22Rv1 (cell line): Measurements from ENCODE around the gene AHCYL2.

Source experiments
- H3K27ac ChIP-seq: fragments of 450-650 bp; 2 replicates; pipeline ENCODE4 v1.5.1; 2017
- CTCF ChIP-seq: fragments of 450-650 bp; IDR thresholded peaks from 2 replicates; pipeline ENCODE4 v1.5.1; 2017; ENCODE audit warnings: mild to moderate bottlenecking
- ZFX ChIP-seq: fragments of 450-650 bp; IDR thresholded peaks from 2 replicates; pipeline ENCODE4 v1.6.1; 2017; ENCODE audit warnings: antibody characterized with exemption, borderline replicate concordance

AHCYL2 gene

GRCh38 chr7:129390314-129390713 is 165.5 kb downstream of the AHCYL2 start:
- H3K27ac ChIP-seq, result no peak overlapping the region
- TF ChIP-seq CTCF (no peak; the same call in 1 of the 2 replicates), ZFX (no peak)

GRCh38 chr7:129391546-129392171 is 166.8 kb downstream of the AHCYL2 start:
- TF ChIP-seq ZFX (no peak), CTCF (no peak)
- H3K27ac ChIP-seq, result no peak overlapping the region

GRCh38 chr7:129393255-129393654 is 168.4 kb downstream of the AHCYL2 start:
- TF ChIP-seq CTCF (no peak), ZFX (no peak)
- no peak overlapping the region for H3K27ac ChIP-seq

GRCh38 chr7:129394101-129394500 is 169.3 kb downstream of the AHCYL2 start:
- no peak for TF ChIP-seq ZFX
- no peak for TF ChIP-seq CTCF

DNA sequence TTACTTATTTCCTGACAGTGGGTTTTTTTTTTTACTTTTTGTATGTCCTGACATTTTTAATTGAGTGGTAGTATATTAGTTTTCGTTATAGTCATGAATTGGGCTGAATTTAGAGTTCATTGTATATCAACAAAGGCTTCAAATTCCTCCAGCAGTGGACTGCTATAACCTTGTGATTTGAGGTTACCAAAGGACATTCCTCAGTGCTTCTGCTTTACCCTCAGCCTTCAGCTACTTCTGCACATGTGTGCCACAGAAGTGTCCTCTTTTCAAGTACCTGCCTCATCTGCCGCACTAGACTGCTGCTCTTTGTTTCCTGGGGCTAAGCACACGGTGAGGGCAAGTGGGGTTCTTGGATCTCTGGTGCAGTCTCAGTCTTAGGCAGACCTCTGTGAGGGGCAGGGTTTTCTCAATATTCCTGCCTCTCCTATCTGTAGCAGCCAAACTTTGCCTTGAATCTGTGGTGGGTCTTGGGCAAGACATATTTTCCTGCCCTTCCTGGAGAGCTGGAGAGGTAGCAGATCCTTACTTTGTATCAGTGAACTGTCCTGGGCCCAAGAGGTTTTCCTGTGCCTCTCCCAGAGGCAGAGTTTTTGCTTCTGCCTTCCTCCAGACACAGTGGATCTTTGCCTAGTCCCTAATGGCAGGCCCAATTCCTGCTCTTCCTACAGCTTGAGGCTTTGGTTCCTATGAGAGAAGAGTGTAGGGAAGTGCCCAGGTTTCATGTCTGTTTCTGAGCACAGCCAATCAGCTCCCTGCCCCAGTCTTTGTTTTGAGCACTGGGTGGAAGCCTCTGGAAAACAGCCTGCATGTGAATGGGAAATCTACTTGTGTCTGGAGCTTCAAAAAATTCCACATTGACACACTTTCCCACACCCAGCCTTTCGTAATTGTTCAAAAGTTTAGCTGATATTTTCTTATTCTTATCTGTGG is 170.4 kb downstream of the AHCYL2 start:
- TF ChIP-seq ZFX (no peak), CTCF (no peak)
- no peak overlapping the region for H3K27ac ChIP-seq

More at GRCh38 chr7:129394101-129394500, 169.3 kb downstream of the AHCYL2 start:
- H3K27ac ChIP-seq, result no peak overlapping the region

- H3K27ac ChIP-seq, result no peak overlapping the region
- no peak for TF ChIP-seq CTCF
- no peak for TF ChIP-seq ZFX
Observed at GRCh38 chr7:129401228-129401966, 176.6 kb downstream of the AHCYL2 start.
